GM12874 (cell line): ENCODE results near the gene CXCR1.

Source experiments
- TF ChIP-seq, protein P1 (sequence below): IDR thresholded peaks from 2 replicates; pipeline ENCODE4 v1.5.1; 2011; ENCODE audit warnings: low read depth, mild to moderate bottlenecking, control low read depth, low read length, moderate library complexity; ENCODE audit not compliant: insufficient read depth

CXCR1 gene

GRCh38 chr2:218155953-218156479 lies 10.7 kb downstream of the CXCR1 start:
- TF ChIP-seq, protein P1, sequence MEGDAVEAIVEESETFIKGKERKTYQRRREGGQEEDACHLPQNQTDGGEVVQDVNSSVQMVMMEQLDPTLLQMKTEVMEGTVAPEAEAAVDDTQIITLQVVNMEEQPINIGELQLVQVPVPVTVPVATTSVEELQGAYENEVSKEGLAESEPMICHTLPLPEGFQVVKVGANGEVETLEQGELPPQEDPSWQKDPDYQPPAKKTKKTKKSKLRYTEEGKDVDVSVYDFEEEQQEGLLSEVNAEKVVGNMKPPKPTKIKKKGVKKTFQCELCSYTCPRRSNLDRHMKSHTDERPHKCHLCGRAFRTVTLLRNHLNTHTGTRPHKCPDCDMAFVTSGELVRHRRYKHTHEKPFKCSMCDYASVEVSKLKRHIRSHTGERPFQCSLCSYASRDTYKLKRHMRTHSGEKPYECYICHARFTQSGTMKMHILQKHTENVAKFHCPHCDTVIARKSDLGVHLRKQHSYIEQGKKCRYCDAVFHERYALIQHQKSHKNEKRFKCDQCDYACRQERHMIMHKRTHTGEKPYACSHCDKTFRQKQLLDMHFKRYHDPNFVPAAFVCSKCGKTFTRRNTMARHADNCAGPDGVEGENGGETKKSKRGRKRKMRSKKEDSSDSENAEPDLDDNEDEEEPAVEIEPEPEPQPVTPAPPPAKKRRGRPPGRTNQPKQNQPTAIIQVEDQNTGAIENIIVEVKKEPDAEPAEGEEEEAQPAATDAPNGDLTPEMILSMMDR, result no peak

- TF ChIP-seq, protein P1, result no peak
Observed at GRCh38 chr2:218152777-218153176, 14.0 kb downstream of the CXCR1 start.

DNA sequence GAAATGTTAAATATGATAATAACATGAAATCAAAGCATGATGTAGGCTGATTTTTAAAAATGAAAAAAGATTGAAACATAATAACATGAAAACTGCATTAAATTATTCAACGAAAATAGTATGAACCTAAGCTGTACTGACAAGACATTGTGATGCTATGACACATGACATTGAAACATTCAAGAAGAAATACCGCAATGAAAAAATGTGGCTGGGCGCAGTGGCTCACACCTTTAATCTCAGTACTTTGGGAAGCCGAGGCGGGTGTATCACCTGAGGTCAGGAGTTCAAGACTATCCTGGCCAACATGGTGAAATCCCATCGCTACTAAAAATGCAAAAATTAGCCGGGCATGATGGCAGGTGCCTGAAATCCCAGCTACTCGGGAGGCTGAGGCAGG lies 14.6 kb downstream of the CXCR1 start:
- TF ChIP-seq, protein P1, result no peak

DNA sequence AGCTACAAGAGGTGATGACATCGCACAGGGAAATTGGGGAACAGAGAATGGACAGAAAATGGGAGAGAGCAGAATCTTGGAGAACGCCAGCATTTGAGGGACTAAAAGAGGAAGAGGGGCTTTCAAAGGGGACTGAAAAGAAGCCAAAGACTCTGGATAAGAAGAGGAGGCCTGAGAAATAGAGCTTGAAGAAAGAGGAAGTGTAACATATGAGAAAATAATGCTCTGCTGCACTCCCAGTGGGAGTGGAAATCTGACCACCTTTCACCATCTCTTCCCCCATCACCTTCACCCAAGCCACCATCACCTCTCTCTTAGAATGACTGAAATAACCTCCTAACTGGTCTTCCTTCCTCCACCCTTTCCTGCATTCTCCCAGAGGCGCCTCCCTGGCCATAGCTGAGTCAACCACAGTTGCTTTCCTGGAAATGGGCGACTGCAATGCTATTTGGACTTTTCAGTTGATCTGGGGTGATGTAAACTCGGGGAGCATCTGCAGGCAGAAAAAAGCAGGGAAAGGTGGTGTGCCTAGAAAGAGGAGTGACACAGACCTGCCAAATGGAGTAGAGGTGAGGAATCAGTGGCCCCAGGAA lies 16.8 kb downstream of the CXCR1 start:
- TF ChIP-seq, protein P1, result no peak

DNA sequence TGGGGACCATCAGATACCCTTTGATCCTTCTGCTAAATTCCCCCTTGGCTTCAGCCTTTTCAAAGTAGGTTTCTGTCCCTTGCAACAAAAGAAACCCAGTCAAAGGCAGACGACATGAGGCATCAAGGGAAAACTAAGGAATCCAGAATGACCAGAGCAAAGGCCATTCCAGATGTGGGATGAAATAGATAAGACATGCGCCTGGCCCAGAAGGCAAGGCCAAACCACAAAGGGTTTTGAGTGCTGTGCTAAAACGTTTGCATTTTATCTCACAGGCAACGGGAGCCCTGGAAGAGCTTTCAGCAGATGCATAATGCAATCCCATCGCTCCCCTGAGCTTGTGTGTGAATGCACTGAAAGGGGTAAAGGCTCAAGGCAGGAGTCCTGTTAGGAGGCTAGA lies 17.7 kb downstream of the CXCR1 start:
- TF ChIP-seq, protein P1, result no peak

GRCh38 chr2:218146056-218146455 lies 20.7 kb downstream of the CXCR1 start:
- TF ChIP-seq, protein P1, result no peak

DNA sequence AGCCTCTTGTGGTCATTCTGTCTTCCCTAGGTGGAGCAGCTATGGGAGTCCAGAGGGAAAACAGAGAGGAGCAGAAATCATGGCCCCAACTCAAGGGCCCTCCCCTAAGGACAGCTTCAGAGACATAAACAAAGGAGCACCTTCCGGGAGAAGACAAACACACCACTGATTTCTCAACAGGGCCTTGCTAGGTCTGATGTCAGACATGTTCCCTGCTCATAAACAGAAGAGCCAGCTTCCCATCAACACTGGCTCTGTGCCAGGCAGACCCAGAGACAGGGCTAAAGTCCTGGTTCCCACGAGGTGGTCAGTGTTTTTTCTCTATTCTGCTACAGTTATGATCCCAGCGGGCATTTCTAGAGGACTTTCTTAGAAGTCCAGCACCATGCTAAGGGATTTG lies 21.6 kb downstream of the CXCR1 start:
- TF ChIP-seq, protein P1, result no peak

DNA sequence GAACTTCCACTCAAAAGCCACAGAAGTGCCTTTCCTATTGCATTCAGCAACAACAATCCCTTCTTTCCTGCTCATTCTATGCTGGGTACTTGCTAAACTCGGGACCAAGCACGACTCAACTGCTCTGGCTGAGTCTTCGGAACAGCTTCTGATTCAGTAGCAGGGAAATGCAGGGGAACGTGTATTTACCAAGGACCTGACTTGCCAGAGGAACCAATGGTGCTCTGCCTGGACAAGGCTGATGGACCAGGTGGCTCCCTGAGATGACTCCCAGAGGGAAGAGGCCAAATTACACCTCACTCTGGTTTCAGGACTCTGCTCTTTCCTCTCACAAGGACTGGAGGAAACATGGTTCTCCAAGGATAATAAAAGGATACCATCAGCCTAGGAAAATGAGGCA lies 28.7 kb downstream of the CXCR1 start:
- TF ChIP-seq, protein P1, result no peak
